Muscle of arm (tissue), 12 donors: ENCODE data around the gene STIM1. TPM values are rescaled to one million over a fixed set of nuclear protein-coding genes. Genes with fewer than 3 reads are reported as not detected.

Experiments
- DNase-seq: peaks from one replicate; pipeline ENCODE4 v3.0.0-alpha.2; 2013
- polyA plus RNA-seq, 12 donors: library from polyadenylated mRNA; unstranded; fragments of 120-200 nt; gene quantifications; one replicate each; pipeline ENCODE4 v1.2.1, GENCODE V29; 2013; ENCODE audit not compliant: insufficient read length in 12 of 12

Gene STIM1
- polyA plus RNA-seq, 12 donors = 55.0 to 120 (median 103) TPM; not detected in 1

DNA sequence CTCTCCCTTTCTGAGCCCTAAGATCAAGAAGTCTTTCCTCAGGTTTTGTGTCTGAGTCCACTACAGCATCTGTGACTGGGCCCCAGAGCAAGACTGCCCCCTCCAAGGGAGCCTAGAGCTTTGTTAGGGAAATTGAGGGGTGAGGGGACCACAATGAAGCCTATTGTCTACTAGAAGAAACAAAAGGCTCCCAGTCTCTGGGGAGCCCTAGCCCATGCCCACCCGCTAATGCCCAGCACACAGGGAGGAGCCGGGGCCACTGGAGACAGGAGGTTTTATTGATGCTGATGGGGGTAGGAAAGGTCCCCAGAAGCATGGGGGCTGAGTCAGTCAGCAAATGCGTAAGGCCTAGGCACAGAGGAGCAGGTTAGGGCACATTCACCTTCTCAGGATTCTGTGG lies 28.7 kb upstream of the STIM1 start:
- no peak for DNase-seq

DNA sequence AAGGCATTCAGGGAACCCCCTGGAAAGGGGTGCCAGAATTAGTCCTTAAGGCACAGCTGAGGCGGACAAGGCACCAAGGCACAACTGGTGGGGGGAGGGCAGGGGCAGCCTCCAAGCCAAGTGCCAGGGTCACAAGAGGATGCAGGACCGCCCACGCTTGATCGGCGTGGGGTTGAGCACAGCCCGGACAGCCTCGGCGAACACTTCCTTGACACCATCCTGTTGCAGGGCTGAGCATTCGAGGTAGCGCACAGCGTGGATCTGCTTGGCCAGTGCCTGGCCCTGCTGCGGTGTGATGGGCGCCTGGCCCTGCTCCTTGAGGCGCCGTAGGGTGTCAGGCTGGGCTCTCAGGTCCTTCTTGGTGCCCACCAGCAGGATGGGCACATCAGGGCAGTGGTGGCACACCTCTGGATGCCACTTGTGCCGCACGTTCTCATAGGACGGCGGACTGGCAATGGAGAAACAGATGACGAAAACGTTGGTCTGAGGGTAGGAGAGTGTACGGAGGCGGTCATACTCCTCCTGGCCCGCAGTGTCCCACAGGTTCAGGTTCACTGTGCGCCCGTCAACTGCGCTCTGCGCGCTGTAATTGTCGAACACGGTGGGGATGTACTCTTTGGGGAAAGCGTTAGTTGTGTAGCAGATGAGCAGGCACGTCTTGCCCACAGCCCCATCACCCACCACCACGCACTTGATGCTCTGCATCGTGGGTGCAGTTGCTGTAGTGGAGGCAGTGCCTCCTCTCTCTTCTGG lies 27.9 kb upstream of the STIM1 start:
- DNase-seq = no peak

GRCh38 chr11:3830088-3830487 lies 25.4 kb upstream of the STIM1 start:
- DNase-seq = no peak

- DNase-seq = no peak
Observed at GRCh38 chr11:3830730-3831129, 24.7 kb upstream of the STIM1 start.

DNA sequence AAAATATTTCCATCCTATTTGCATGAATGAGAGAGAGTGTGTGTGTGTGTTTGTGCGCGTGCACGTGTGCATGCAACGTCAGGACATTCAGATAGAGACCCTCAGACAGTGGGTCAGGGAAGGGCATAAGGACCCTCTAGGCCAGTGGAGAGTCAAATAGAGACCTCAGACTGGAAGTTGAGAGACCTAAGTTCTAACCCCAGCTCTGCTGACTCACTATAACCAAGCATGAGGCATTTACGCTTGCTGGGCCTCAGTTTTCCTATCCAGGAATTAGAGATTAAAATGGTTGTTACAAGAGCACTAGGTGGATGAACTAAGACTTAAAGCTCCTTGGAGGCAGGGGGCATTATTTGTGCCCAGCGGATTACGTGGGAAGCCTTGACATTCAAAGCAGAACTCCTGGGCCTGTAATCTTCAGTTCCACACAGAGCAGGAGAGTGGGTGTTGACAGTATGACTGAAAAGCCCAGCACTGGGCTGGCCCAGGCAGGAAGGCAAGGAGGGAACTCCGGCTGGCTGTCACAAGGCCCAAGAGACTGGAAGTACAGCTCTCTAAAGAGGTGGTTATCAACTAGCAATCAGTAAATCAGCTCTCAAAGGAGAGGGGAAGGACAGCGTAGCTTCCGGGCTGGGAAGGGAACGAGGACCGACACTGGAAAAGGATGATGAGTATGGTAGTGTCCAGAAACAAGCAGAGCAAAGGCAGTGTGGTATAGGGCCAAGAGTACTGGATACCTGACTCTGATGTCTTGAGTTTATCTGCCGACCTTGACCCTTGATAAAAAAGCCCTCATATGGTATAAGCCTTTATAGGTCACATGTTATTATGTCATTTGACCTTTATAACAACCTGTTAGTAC lies 23.9 kb upstream of the STIM1 start:
- DNase-seq = no peak

DNA sequence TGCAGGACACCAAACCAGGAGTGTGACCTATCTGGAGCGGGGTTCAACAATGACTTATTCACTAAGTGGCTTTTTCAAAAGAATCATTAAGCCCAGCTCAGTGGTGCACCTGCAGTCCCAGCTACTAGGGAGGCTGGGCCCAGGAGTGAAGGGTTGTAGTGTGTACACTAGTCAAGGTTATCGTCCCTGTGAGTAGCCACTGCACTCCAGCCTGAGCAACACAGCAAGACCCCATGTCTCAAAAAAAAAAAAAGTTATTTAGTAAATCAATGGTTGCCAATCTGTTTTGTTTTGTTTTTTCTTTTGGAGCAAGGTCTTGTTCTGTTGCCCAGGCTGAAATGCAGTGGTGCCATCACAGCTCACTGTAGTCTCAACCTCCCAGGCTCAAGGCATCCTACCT lies 22.6 kb upstream of the STIM1 start:
- no peak for DNase-seq

DNA sequence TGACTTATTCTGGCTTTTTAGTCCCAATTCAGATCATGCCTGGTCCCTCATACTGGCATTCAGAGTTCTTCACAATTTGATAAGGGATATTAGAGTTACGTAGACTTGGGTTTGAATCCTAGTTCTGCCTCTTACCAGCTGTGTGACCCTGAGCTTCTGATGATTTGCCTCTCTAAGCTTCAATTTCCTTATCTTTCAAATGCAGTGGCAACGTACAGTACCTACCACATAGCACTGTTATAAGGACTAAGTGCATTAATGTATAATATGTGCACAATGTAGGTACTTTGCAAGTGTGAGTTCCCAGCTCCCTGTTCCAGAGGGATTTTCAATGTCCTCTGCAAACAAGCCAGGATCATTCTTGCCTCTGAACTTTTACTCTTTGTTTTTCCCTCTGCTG lies 22.0 kb upstream of the STIM1 start:
- DNase-seq = no peak

- DNase-seq = no peak
Observed at GRCh38 chr11:3834349-3834663, 21.2 kb upstream of the STIM1 start.

DNA sequence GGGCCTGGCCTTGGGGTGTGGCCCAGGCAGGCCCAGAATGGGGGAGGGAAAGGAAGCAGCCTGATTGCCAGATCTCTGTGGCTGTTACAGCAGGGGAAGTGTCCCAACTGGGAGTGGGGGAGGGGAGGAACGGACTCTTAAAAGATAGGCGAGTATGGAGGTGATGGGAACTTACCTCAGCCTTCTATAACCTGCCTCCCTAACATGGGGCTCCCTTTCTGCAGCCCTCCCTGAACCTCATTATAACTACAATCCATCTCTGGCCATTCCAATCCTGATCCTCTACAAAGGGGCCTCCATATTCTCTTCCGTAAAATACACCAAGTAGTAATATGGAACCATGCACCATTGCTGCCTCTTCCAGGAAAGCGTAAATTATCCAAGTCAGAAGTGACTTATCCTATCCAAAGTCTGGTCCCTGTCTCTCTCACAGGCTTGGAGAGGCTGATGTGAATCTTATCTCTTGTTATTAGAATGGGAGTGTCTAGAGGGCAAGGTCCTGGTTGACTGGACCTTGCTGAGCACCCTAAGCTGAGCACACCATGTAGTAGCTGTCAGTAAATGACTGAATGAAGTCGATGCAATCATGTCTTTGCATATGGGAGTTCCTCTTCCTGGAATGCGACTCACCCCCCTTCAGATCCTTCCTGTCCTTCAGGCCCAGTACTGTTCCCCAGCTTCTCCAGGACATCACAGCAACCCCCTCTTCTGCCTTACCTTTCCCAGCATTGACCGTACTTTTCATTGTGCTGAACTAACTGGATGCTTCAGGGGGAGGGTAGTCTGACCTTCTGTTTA lies 20.6 kb upstream of the STIM1 start:
- no peak for DNase-seq

DNA sequence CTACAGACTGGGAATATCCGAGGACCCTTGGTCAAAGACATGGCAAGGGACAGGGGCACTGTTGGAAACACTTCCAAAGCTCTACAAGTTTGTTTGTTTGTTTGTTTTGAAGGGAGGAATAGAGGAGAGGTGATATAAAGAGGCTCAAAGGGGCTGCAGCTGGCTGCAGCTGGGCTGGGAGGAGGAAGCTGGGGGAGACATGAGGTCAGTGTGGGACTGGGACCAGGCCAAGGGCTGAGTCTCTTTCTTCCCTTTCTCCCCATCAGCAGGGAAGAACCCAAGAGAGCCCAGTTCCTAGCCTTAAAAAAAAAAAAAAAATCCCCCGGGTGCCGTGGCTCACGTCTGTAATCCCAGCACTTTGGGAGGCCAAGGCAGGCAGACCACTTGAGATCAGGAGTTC lies 19.7 kb upstream of the STIM1 start:
- no peak for DNase-seq

GRCh38 chr11:3836903-3837302 lies 18.6 kb upstream of the STIM1 start:
- no peak for DNase-seq

DNA sequence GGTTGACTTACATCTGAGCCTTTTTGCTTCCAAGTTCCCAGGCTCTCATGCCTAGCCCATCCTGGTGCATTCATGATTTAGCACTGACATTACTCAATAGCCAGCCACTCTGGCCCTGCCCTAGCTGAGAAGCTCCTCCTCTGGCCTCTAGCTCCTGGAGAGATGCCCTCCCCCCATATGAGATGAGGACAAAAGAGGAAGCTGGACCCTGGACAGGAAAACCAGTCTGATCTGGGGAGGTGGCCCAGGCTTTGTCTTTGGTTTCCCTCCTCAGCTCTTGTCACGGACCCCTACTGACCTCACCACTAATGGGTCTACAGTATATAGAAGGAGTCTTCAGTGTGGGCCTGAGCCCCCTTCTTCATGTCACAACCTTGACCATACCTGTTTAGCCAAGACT lies 17.7 kb upstream of the STIM1 start:
- no peak for DNase-seq

GRCh38 chr11:3838504-3838903 lies 17.0 kb upstream of the STIM1 start:
- no peak for DNase-seq

DNA sequence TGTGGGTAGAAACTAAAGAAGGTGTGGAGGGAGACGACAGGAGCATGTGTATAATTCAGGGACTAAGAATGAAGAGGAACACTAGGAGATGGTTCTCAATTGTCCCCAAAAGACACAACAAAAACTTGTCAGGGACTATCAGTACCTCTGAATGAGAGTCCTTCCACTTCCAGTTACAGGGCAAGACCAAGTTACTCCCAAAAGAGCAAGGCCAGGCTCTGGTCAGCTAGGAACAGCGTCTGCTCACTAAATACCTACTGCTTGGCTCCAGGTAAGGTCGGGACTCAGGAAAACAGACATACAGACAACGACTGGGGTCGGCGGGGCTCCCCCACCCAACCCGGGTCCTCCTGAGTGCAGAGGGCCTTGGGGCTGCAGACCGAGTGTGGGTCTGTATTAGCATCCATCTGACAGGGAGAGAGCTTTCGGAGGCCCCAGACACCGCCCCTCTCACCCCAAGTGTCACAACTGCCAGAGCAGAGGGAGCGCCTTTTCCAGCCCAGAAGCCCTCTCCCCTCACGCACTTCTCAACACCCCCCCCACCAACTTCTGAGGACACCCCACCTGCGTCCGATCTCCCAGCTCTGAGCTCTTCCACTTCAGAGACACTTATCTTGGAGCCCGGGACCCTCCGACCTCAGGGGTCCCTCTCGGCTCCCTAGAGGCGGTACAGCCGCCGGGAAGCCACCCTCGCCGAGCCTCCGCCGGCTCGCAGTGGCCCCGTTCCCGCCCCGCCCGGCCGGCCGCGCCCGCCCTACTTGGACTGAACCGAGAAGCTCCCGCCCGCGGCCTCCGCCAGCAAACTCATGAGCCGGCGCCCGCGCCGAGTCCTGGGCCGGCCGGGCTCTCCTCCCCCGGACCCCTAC lies 15.2 kb upstream of the STIM1 start:
- no peak for DNase-seq

GRCh38 chr11:3840870-3841425 lies 14.5 kb upstream of the STIM1 start, which contains the start of gene RHOG:
TSS of gene RHOG (minus strand) at chr11:3840959. CDS start at chr11:3828138, 12,821 bp downstream.
- DNase-seq = peak; percentile 85

- peak; percentile 87 for DNase-seq
Observed at GRCh38 chr11:3841426-3842350, 13.8 kb upstream of the STIM1 start.

GRCh38 chr11:3843326-3843725 lies 12.1 kb upstream of the STIM1 start:
- DNase-seq = no peak

DNA sequence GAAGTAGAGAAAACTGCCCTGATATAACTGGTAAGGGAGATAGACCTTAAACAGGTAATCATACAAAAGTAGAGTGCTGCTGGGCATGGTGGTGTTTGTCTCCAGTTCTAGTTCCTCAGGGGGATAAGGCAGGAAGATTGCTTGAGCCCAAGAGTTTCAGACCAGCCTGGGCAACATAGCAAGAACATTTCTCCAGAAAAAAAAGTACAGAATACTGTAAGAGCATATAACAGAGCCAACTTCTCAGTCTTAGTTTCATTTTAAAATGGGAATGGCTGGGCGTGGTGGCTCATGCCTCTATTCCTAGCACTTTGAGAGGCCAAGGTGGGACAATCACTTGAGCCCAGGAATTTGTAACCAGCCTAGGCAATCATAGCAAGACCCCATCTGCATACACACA lies 10.2 kb upstream of the STIM1 start:
- DNase-seq = no peak

DNA sequence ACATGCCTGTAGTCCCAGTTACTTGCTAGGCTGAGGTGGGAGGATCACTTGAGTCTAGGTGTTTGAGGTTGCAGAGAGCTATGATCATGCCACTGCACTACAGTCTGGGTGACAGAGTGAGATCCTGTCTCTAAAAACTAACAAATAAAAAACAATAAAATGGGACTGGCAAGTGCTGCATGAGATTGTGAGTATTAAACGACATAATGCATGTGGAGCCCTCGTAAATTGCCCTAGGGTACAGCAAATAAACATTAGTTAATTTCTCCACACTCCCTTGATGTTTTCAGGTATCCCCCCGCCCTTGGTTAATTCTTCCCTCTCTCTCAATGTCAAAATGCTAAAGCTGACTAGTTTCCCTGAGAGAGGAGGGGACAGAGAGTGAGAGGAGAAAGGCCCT lies 9.8 kb upstream of the STIM1 start:
- DNase-seq = no peak

- peak; percentile 42 for DNase-seq
Observed at GRCh38 chr11:3849297-3849874, 6.1 kb upstream of the STIM1 start.
